Measurements from ENCODE around the gene FCGR3B.
"Not testable (repeated sequence)": the region's sequence is repeated elsewhere in the genome, so short reads cannot be mapped to it uniquely, and the experiment has no call there.

- TF ChIP-seq, protein P1, sequence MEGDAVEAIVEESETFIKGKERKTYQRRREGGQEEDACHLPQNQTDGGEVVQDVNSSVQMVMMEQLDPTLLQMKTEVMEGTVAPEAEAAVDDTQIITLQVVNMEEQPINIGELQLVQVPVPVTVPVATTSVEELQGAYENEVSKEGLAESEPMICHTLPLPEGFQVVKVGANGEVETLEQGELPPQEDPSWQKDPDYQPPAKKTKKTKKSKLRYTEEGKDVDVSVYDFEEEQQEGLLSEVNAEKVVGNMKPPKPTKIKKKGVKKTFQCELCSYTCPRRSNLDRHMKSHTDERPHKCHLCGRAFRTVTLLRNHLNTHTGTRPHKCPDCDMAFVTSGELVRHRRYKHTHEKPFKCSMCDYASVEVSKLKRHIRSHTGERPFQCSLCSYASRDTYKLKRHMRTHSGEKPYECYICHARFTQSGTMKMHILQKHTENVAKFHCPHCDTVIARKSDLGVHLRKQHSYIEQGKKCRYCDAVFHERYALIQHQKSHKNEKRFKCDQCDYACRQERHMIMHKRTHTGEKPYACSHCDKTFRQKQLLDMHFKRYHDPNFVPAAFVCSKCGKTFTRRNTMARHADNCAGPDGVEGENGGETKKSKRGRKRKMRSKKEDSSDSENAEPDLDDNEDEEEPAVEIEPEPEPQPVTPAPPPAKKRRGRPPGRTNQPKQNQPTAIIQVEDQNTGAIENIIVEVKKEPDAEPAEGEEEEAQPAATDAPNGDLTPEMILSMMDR (conservative IDR thresholded peaks at IDR 0.05; ENCODE audit: low read depth, low read length) = not testable (repeated sequence)
- not testable (repeated sequence) for TF ChIP-seq EZH2 (IDR thresholded peaks at IDR 0.05; ENCODE audit: borderline replicate concordance, low read depth, low read length, poor library complexity, severe bottlenecking)
Measured at GRCh38 chr1:161664689-161665088, 33.7 kb upstream of the FCGR3B start.
